Measurements from ENCODE around the gene DIAPH2.
"Not testable (repeated sequence)": the region's sequence is repeated elsewhere in the genome, so short reads cannot be mapped to it uniquely, and the experiment has no call there.

Gene DIAPH2

GRCh38 chrX:97401586-97402136, 717.0 kb downstream of the DIAPH2 start:
- DNase-seq, result no peak

GRCh38 chrX:97402333-97402732, 717.7 kb downstream of the DIAPH2 start:
- no peak for DNase-seq

DNA sequence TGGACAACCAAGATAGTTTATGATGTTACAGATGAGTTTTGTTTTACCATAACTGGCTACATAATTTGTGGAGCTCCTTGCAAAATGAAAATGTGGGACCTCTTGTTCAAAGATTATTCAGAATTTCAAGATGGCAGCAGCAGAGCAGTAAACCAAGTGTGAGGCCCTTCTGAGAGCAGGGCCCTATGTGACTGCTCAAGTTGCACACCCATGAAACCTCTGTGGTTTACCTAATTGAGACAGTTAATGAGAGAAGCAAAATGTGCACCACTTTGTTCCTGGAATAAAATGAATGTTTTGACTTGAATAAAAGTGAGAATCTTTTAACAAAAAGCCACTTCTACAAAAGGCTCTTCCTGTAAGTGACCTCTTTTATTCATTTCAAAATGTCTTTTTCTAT, 718.3 kb downstream of the DIAPH2 start:
- DNase-seq, result no peak

- no peak for DNase-seq
Observed at GRCh38 chrX:97405031-97405660, 720.5 kb downstream of the DIAPH2 start.

GRCh38 chrX:97409632-97410415, 725.2 kb downstream of the DIAPH2 start:
- not testable (repeated sequence) for DNase-seq

GRCh38 chrX:97416461-97416860, 731.8 kb downstream of the DIAPH2 start:
- DNase-seq, result no peak

GRCh38 chrX:97429101-97429500, 744.5 kb downstream of the DIAPH2 start:
- no peak for DNase-seq

GRCh38 chrX:97431281-97431680, 746.6 kb downstream of the DIAPH2 start:
- no peak for DNase-seq

GRCh38 chrX:97446298-97446882, 761.7 kb downstream of the DIAPH2 start:
- no peak for DNase-seq

DNA sequence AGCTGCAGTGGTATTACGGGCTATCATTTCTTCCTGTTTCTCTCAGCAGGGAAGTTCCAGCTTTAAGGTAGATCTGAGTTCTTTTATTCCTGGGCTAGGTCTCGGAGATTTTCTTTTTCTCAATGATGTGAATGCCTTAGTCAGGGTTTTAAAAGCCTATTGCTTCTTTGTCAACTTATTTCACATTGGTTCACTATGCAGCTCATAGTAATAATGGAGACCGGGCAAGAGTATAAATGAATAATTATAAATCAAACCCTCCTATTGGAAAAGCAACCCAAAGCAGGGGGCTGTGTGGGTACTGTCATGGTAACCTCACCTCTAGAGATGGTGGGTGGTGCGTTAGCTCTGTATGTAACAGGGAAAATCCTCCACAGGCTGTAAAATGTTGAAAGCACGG, 762.7 kb downstream of the DIAPH2 start:
- DNase-seq, result no peak

GRCh38 chrX:97452283-97452682, 767.6 kb downstream of the DIAPH2 start:
- no peak for DNase-seq

DNA sequence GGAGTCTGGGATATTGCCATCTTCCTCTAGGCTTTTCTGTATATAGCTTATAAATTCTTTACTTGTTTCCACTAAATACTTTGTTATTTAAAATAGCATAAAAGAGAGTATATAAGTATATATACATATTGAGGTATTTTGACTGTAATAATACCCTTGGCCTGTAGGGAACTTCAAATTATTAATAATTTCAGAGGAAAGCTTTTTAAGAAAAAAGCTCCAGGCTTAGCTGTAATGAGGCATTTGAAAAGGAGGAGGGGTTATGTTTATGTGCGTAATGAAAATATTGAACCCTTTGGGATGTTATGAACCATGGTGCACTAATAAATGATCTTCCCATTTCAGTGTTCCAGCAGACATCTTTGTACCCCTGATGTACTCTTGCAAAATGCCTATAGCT, 777.1 kb downstream of the DIAPH2 start:
- no peak for DNase-seq

GRCh38 chrX:97471071-97471470, 786.4 kb downstream of the DIAPH2 start:
- no peak for DNase-seq

GRCh38 chrX:97474933-97475332, 790.3 kb downstream of the DIAPH2 start:
- DNase-seq, result no peak

DNA sequence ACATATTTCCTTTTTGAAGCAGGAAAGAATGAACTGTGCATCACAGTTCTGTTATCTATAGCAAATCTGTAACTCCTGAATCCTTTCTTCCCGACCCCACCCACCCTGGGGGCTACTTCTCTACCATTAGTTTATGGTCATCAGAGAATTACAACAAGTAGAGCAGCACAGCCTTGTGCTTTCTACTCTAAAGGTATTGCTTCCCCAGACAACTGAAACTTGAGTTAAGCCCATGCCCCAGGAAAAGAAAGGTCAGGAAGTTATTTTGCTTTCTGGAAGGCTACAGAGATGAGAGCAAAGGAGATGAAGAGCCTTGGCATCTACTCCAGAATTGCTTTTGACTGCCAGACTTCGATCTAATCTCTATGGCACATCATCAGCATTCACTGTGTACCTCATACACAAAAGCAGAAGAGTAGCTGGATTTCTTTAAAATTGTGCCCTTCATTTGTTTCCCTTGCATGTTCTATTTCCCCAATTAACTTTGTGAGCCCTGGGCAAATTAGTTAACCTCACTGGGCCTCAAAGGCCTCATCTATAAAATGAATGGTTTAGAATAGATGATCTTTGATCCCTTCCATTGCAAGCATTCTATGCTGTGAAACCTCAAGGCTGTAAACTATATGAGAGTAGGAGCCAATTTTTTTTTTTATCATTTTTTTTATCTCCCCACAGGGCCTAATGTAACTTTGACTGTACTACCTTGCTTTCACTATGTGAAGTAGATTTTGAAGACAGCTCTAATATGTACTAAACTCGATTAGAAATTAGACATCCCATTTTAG, 794.7 kb downstream of the DIAPH2 start:
- no peak for DNase-seq

GRCh38 chrX:97481228-97481627, 796.6 kb downstream of the DIAPH2 start:
- DNase-seq, result no peak

DNA sequence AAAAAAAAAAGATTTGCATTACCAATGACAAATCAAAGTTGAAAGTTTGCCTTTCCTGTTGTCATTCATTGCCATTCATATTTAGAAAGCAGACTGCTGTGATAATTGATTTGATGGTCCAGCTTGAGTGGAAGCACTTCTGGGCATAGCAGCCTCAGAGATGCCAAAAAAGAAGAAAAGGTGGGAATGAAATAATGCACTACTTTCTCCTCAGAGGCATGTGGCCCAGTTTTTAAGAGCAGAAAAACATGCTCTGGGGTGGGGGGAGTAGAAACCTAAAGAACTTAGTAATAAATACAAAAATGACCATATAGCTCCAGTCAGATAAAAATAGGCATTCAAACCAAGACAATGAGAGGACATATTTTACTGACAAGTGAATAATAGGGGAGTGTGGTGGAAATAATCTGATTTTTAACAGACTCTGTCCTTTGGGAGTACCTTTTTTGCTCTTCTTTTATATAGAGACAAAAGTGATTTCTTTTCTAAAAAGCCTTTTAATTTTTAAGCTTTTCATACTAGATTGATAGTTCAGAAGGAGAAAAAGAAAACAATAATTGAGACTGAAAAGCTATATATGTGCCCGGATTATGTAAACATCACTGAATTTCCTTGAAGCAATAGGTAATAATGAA, 798.1 kb downstream of the DIAPH2 start:
- no peak for DNase-seq

DNA sequence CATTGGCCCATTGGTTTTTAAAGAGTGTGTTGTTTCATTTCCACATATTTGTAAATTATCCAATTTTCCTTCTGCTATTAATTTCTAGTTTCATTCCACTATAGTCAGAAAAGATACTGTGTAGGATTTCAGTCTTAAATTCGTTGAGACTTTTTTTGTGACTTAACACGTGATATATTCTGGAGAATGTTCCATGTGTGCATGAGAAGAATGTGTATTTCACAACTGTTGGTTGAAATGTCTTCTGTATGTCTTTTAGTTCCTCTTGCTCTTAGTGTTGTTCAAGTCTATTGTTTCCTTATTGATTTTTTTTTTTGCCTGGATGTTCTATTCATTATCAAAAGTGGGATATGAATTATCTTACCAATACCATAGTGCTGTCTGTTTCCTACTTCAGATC, 806.0 kb downstream of the DIAPH2 start:
- DNase-seq, result no peak

GRCh38 chrX:97494756-97495372, 810.2 kb downstream of the DIAPH2 start:
- DNase-seq, result no peak

DNA sequence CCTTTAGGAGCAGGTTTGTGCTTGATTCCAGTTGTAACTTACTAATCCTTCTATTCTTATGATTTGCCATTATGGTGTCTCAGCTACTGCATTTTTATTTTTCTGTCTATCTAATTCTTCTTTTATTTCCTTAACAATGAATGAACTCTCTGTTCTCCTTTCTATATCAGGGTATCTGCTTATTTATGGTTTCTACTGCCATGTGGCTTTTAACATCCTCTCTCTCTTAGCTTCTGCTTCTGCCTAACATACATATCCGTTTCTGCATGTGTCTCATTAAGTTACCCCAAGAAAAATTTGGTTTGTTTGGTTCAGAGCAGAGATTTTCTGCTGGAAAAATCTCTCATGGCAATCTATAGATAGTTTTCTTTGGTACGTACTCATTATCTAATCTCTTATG, 813.5 kb downstream of the DIAPH2 start:
- no peak for DNase-seq

DNA sequence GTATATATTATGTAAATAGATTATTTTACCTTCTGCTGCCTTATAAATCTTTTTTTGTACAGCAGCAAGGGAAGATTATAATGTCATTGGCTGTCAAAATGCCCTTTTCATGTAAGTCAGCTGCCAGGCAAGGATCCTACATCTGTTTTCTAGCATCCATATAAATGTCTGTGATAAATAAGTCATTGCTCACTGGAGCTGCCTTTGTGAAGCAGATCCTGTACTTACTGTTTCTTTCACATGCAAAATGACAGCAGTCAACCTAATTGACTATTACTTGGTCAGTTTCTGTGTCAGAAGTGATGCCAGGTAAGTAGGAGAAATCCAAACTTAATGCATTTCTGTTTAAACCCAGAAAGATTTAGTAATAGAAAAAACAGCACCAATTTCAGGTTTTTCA, 819.8 kb downstream of the DIAPH2 start:
- no peak for DNase-seq

GRCh38 chrX:97517763-97518162, 833.1 kb downstream of the DIAPH2 start:
- DNase-seq, result no peak
